Ascending aorta (tissue), 2 donors: ENCODE measurements around the gene SRSF4. TPM values are rescaled to one million over a fixed set of nuclear protein-coding genes. Genes with fewer than 3 reads are reported as not detected.

Experiments used
- DNase-seq, 2 donors: peaks; one replicate each; pipeline ENCODE4 v3.0.0-alpha.2; 2019; ENCODE audit warnings: low spot score in 2 of 2
- H3K27ac ChIP-seq, 2 donors: fragments of 200-600 bp; sonication (generic); one replicate each; pipeline ENCODE4 v1.5.1; 2016 to 2017; ENCODE audit warnings: mild to moderate bottlenecking in 1 of 2
- H3K27me3 ChIP-seq: fragments of 200-600 bp; sonication (generic); one replicate; pipeline ENCODE4 v1.5.1; 2017
- H3K36me3 ChIP-seq, 2 donors: fragments of 200-600 bp; sonication (generic); one replicate each; pipeline ENCODE4 v1.5.1; 2016
- H3K4me1 ChIP-seq, 2 donors: fragments of 200-600 bp; sonication (generic); one replicate each; pipeline ENCODE4 v1.5.1; 2016 to 2017; ENCODE audit warnings: mild to moderate bottlenecking in 1 of 2
- H3K4me3 ChIP-seq, 2 donors: fragments of 200-600 bp; sonication (generic); one replicate each; pipeline ENCODE4 v1.5.1; 2016 to 2017; ENCODE audit warnings: mild to moderate bottlenecking in 1 of 2
- H3K9me3 ChIP-seq, 2 donors: fragments of 200-600 bp; sonication (generic); one replicate each; pipeline ENCODE4 v1.5.1; 2016
- intact Hi-C: fragments of 100-400 bp; cut with DNase I; formaldehyde crosslinking; loops from one replicate; pipeline ENCODE4 v1.15.1; 2023
- total RNA-seq: library from RNA; depleted of rRNA; stranded (reverse); fragments of >200 nt; gene quantifications from one replicate; pipeline ENCODE4 v1.1.0, GENCODE V29; 2016
- TF ChIP-seq, protein P1 (sequence below), 3 experiments: fragments of 200-600 bp in 2 of 3; fragments of 450-650 bp in 1 of 3; sonication (generic) in 2 of 3; IDR thresholded peaks; one replicate each; pipeline ENCODE4 v1.5.1; 2016 to 2019; ENCODE audit warnings: antibody characterized with exemption in 3 of 3, mild to moderate bottlenecking in 1 of 3, moderate library complexity in 1 of 3

The SRSF4 gene
- total RNA-seq, 1 donor from 2014 or later: 49.1 TPM

DNA sequence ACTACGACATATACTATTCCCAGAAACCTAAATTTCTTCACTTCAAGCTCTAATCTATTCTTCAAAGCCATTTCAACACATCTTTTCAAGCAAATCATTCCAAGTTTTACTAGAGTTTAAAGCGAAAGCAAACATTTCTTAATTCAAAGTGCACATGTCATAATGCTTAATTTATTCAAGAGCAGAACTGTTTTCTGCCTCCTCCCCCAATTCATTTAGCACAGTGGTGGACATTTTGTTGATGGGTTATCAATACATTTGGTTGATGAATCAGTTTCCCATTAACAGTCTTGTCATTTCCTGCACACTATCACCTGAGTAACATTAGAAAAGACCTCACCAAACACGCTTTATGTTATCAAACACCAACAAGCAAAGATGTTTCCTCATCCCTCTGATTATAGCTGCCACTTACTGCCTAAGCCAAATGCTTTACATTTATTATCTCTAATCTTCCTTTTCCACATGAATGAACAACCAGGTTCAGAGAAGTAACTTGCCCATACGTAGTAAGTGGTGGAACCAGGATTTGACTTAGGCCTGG lies 2.0 kb downstream of the SRSF4 start:
- intact Hi-C loops: loop anchor here (2.0 to 5.0 kb wide), 3 partner anchors 292 to 672 kb away; partner anchors contain the start of genes RCC1 and TAF12
- DNase-seq: no peak
- Histone ChIP-seq H3K4me1 (peaks cover 18 to 33% of the 10 kb centered on the region in 2 donors), H3K36me3 (peaks cover 0 to 8% of the 10 kb centered on the region in 2 donors), H3K4me3 (peak overlapping the region; percentile 95 to 99), H3K9me3 (no peaks in the 10 kb centered on the region), H3K27ac (peak overlapping the region; percentile 100), H3K27me3 (no peaks in the 10 kb centered on the region)
- TF ChIP-seq, protein P1, sequence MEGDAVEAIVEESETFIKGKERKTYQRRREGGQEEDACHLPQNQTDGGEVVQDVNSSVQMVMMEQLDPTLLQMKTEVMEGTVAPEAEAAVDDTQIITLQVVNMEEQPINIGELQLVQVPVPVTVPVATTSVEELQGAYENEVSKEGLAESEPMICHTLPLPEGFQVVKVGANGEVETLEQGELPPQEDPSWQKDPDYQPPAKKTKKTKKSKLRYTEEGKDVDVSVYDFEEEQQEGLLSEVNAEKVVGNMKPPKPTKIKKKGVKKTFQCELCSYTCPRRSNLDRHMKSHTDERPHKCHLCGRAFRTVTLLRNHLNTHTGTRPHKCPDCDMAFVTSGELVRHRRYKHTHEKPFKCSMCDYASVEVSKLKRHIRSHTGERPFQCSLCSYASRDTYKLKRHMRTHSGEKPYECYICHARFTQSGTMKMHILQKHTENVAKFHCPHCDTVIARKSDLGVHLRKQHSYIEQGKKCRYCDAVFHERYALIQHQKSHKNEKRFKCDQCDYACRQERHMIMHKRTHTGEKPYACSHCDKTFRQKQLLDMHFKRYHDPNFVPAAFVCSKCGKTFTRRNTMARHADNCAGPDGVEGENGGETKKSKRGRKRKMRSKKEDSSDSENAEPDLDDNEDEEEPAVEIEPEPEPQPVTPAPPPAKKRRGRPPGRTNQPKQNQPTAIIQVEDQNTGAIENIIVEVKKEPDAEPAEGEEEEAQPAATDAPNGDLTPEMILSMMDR (IDR thresholded peaks at IDR 0.05): no peak

DNA sequence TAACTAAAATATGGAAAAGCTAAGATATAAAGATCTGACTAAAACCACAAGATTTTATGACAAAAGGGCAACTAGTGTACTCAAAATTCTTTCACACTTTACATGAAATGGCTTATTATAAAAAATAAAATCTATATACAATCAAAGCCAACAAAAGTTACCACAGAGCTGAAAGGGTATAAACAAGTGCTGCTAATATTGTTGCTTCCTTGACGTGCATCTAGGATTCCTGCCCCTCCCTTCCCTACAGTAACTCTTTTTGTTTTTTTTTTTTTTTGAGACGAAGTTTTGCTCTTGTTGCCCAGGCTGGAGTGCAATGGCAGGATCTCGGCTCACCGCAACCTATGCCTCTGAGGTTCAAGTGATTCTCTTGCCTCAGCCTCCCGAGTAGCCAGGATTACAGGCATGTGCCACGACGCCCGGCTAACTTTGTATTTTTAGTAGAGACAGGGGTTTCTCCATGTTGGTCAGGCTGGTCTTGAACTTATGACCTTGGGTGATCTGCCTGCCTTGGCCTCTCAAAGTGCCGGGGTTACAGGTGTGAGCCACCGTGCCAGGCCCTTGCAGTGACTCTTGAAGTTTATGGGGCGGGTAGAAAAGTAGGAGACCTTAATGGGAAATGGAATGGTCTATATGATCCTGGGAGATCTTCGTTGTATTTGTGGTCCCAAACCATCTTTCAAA lies 4.5 kb downstream of the SRSF4 start:
- no peaks in the 10 kb centered on the region for H3K27me3 ChIP-seq
- no peaks in the 10 kb centered on the region for H3K9me3 ChIP-seq
- intact Hi-C loops: no loop called here
- H3K27ac ChIP-seq: peak overlapping the region in 1 of 2 donors; percentile 10
- no peak overlapping the region for H3K4me3 ChIP-seq
- TF ChIP-seq, protein P1 (IDR thresholded peaks at IDR 0.05): no peak
- DNase-seq: peak in 1 of 2 donors; percentile 52
- peaks cover 6 to 8% of the 10 kb centered on the region in 2 donors for H3K36me3 ChIP-seq
- H3K4me1 ChIP-seq: peaks cover 13 to 29% of the 10 kb centered on the region in 2 donors

DNA sequence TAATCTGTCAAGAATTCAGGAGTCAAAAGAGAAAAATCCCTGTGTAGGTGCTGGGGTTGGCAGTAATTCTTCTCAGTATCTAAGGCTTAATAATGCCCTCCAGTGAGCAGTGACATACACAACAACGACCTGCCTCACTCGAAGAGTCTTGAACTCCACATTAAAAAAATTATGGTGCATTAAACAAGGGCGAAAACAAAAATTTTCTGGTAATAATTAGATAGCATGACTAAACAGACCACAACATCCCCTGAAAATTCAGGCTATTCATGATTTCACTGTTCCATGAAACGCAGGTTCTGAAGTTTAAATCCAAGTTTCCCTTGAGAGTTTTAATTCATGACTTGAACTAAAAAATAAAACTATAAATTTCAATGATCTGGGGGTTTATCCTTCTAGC lies 5.1 kb downstream of the SRSF4 start:
- no peak overlapping the region for H3K4me3 ChIP-seq
- intact Hi-C loops: no loop called here
- TF ChIP-seq, protein P1 (IDR thresholded peaks at IDR 0.05): no peak
- H3K9me3 ChIP-seq: no peaks in the 10 kb centered on the region
- peak in 1 of 2 donors; percentile 4 for DNase-seq
- H3K36me3 ChIP-seq: peaks cover 6 to 8% of the 10 kb centered on the region in 2 donors
- peak overlapping the region in 1 of 2 donors; percentile 10 for H3K27ac ChIP-seq
- H3K4me1 ChIP-seq: peaks cover 13 to 29% of the 10 kb centered on the region in 2 donors
- H3K27me3 ChIP-seq: no peaks in the 10 kb centered on the region

DNA sequence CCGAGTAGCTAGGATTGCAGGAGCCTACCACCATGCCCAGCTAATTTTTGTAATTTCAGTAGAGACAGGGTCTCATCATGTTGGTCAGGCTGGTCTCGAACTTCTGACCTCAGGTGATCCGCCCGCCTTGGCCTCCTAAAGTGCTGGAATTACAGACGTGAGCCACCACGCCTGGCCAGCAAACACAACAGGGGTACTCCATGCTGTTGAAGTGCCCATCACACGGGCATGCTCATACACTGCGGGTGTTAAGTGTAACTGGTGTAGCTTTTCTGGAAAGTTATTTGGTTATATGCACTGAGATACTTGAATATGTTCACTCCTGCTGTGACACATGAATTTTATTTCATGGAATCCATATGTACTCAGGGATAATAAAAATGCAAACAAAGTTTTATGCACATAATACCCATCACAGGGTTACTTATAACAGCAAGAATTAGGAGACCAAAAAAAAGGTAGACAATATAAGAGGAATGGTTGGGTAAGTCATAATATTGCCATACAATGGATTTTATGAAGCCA lies 9.2 kb downstream of the SRSF4 start:
- Histone ChIP-seq H3K4me3 (no peak overlapping the region), H3K27me3 (no peaks in the 10 kb centered on the region), H3K4me1 (peaks cover 2 to 15% of the 10 kb centered on the region in 2 donors), H3K9me3 (no peaks in the 10 kb centered on the region), H3K36me3 (peaks cover 6 to 17% of the 10 kb centered on the region in 2 donors), H3K27ac (no peak overlapping the region)
- intact Hi-C loops: no loop called here
- DNase-seq: no peak
- TF ChIP-seq, protein P1 (IDR thresholded peaks at IDR 0.05): no peak

DNA sequence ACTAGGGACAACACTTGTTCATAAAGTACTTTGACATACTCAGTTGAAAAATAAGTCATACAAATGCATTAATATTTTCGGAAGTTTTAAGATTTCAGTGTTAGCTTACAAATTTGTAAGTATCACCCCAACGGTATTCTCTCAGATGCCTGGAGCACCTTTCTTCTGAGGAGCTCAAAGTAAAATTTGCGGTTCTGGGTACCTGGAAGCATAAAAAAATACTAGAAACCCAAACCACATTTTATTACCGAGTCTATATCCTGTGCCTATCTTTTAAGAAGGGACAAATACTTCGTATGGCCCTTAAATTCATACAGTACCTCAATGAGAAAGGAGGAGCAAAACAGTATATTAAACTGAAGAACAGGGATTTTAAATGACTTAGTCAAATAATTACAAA lies 10.2 kb downstream of the SRSF4 start:
- Histone ChIP-seq H3K4me3 (no peak overlapping the region), H3K36me3 (peaks cover 10 to 27% of the 10 kb centered on the region in 2 donors), H3K27me3 (no peaks in the 10 kb centered on the region), H3K9me3 (no peaks in the 10 kb centered on the region), H3K4me1 (peaks cover 0 to 8% of the 10 kb centered on the region in 2 donors), H3K27ac (no peak overlapping the region)
- TF ChIP-seq, protein P1 (IDR thresholded peaks at IDR 0.05): no peak
- DNase-seq: no peak
- intact Hi-C loops: no loop called here
